Esophagus muscularis mucosa (tissue), 4 donors: ENCODE measurements around the gene ATAD1. TPM values are rescaled to one million over a fixed set of nuclear protein-coding genes. Genes with fewer than 3 reads are reported as not detected.

Experiments
- DNase-seq: peaks from one replicate; pipeline ENCODE4 v3.0.0-alpha.2; 2017; ENCODE audit errors: extremely low spot score
- H3K27ac ChIP-seq, 4 donors: fragments of 200-600 bp; sonication (generic); replicated peaks in 1 of 4; 1 replicate in 3 of 4; 2 replicates in 1 of 4; pipeline ENCODE4 v1.5.1; 2016 to 2019; ENCODE audit warnings: mild to moderate bottlenecking in 1 of 4
- H3K27me3 ChIP-seq, 4 donors: fragments of 200-600 bp; sonication (generic); one replicate each; pipeline versions ENCODE4 v1.5.1 to v1.6.0; 2016 to 2019
- H3K36me3 ChIP-seq, 4 donors: fragments of 200-600 bp; sonication (generic); one replicate each; pipeline ENCODE4 v1.5.1; 2016 to 2019
- H3K4me1 ChIP-seq, 4 donors: fragments of 200-600 bp; sonication (generic); one replicate each; pipeline ENCODE4 v1.5.1; 2016 to 2019
- H3K4me3 ChIP-seq, 4 donors: fragments of 200-600 bp; sonication (generic); 1 replicate in 2 of 4; 2 replicates in 2 of 4; pipeline ENCODE4 v1.5.1; 2016 to 2019; ENCODE audit warnings: mild to moderate bottlenecking in 4 of 4, moderate library complexity in 1 of 4
- H3K9me3 ChIP-seq, 4 donors: fragments of 200-600 bp; sonication (generic); 1 replicate in 3 of 4; 2 replicates in 1 of 4; pipeline ENCODE4 v1.5.1; 2016 to 2019
- CTCF ChIP-seq, 3 experiments: fragments of 200-600 bp in 2 of 3; fragments of 450-650 bp in 1 of 3; sonication (generic) in 2 of 3; IDR thresholded peaks; one replicate each; pipeline ENCODE4 v1.5.1; 2017 to 2019; ENCODE audit warnings: antibody characterized with exemption in 3 of 3, mild to moderate bottlenecking in 2 of 3, moderate library complexity in 1 of 3
- EP300 ChIP-seq: sonication (generic); formaldehyde crosslinking; IDR thresholded peaks from one replicate; pipeline ENCODE4 v1.6.1; 2017; ENCODE audit warnings: antibody characterized with exemption
- POLR2A ChIP-seq: fragments of 450-650 bp; IDR thresholded peaks from one replicate; pipeline ENCODE4 v1.6.1; 2017; ENCODE audit warnings: antibody characterized with exemption, moderate library complexity, mild to moderate bottlenecking, low read depth
- POLR2AphosphoS5 ChIP-seq, 2 donors: sonication (generic); formaldehyde crosslinking; IDR thresholded peaks; one replicate each; pipeline ENCODE4 v1.6.1; 2017; ENCODE audit warnings: antibody characterized with exemption in 2 of 2
- WGBS: methylation state at CpG from one replicate; pipeline ENCODE4 v1.1.5; 2018; 5-methylcytosine and 5-hydroxymethylcytosine counted together
- intact Hi-C: fragments of 100-400 bp; cut with DNase I; formaldehyde crosslinking; loops from one replicate; pipeline ENCODE4 v1.15.1; 2023
- total RNA-seq, 4 donors: library from RNA; depleted of rRNA; stranded (reverse); fragments of >200 nt; gene quantifications; one replicate each; pipeline versions ENCODE4 v1.1.0 to v1.2.1, GENCODE V29; 2016

ATAD1 gene
- total RNA-seq, 4 donors from 2014 or later: 29.1 to 41.3 (median 36.1) TPM

GRCh38 chr10:87763086-87763861, 54.8 kb downstream of the ATAD1 start:
- intact Hi-C loops: no loop called here
- no peaks in the 10 kb centered on the region for H3K4me1 ChIP-seq
- H3K27ac ChIP-seq: no peak overlapping the region
- WGBS: 98% methylated on average over 5 of the region's 5 CpGs
- no peak overlapping the region for H3K4me3 ChIP-seq
- H3K36me3 ChIP-seq: peaks cover 12 to 49% (median 25%) of the 10 kb centered on the region in 4 donors
- H3K9me3 ChIP-seq: no peaks in the 10 kb centered on the region
- DNase-seq: no peak
- H3K27me3 ChIP-seq: no peaks in the 10 kb centered on the region
- TF ChIP-seq POLR2A (no peak), EP300 (no peak), POLR2AphosphoS5 (IDR thresholded peaks at IDR 0.05) (no peak), CTCF (IDR thresholded peaks at IDR 0.05) (no peak)

- no peak overlapping the region for H3K27ac ChIP-seq
- TF ChIP-seq POLR2A: no peak
- TF ChIP-seq EP300: no peak
- TF ChIP-seq POLR2AphosphoS5 (IDR thresholded peaks at IDR 0.05): no peak
- TF ChIP-seq CTCF (IDR thresholded peaks at IDR 0.05): no peak
- no peak overlapping the region for H3K4me3 ChIP-seq
- H3K27me3 ChIP-seq: no peaks in the 10 kb centered on the region
- intact Hi-C loops: no loop called here
- H3K9me3 ChIP-seq: no peaks in the 10 kb centered on the region
- H3K4me1 ChIP-seq: no peaks in the 10 kb centered on the region
- 72% methylated on average over 2 of the region's 2 CpGs for WGBS
- peaks cover 9 to 43% (median 15%) of the 10 kb centered on the region in 4 donors for H3K36me3 ChIP-seq
- DNase-seq: no peak
Measured at GRCh38 chr10:87761892-87762291, 56.1 kb downstream of the ATAD1 start.

GRCh38 chr10:87761153-87761552, 56.9 kb downstream of the ATAD1 start:
- intact Hi-C loops: no loop called here
- Histone ChIP-seq H3K27me3 (no peaks in the 10 kb centered on the region), H3K4me3 (no peak overlapping the region), H3K36me3 (peaks cover 6 to 44% (median 12%) of the 10 kb centered on the region in 4 donors), H3K4me1 (no peaks in the 10 kb centered on the region), H3K9me3 (no peaks in the 10 kb centered on the region), H3K27ac (no peak overlapping the region)
- WGBS: 89% methylated on average over 4 of the region's 4 CpGs
- TF ChIP-seq CTCF (IDR thresholded peaks at IDR 0.05): no peak
- TF ChIP-seq POLR2AphosphoS5 (IDR thresholded peaks at IDR 0.05): no peak
- no peak for TF ChIP-seq POLR2A
- no peak for TF ChIP-seq EP300
- DNase-seq: no peak

GRCh38 chr10:87760195-87760905, 57.7 kb downstream of the ATAD1 start:
- no peak for TF ChIP-seq POLR2A
- no peak for TF ChIP-seq EP300
- TF ChIP-seq CTCF (IDR thresholded peaks at IDR 0.05): no peak
- TF ChIP-seq POLR2AphosphoS5 (IDR thresholded peaks at IDR 0.05): no peak
- no peaks in the 10 kb centered on the region for H3K4me1 ChIP-seq
- no peak overlapping the region for H3K4me3 ChIP-seq
- 75% methylated on average over 6 of the region's 6 CpGs for WGBS
- no peak for DNase-seq
- H3K9me3 ChIP-seq: no peaks in the 10 kb centered on the region
- H3K36me3 ChIP-seq: peaks cover 0 to 44% (median 11%) of the 10 kb centered on the region in 4 donors
- intact Hi-C loops: no loop called here
- H3K27me3 ChIP-seq: no peaks in the 10 kb centered on the region
- no peak overlapping the region for H3K27ac ChIP-seq
